Dedifferentiated amniotic fluid mesenchymal stem cell (primary cell): ENCODE results near the gene TGFBRAP1.
"Not testable (repeated sequence)": the region's sequence is repeated elsewhere in the genome, so short reads cannot be mapped to it uniquely, and the experiment has no call there.

Source experiments
- DNase-seq: peaks from one replicate; pipeline ENCODE4 v3.0.0-alpha.2; 2016; ENCODE audit errors: extremely low spot score

Gene TGFBRAP1

GRCh38 chr2:105344704-105345345, 15.3 kb upstream of the TGFBRAP1 start:
- DNase-seq, result peak; percentile 54

- DNase-seq, result no peak
Measured at GRCh38 chr2:105339414-105339813, 9.9 kb upstream of the TGFBRAP1 start.

GRCh38 chr2:105338020-105338385, 8.5 kb upstream of the TGFBRAP1 start:
- no peak for DNase-seq

GRCh38 chr2:105337122-105338019, 7.8 kb upstream of the TGFBRAP1 start, which contains the start of gene C2orf49:
C2orf49 (plus strand) TSS chr2:105337540; CDS start chr2:105337588, 48 bp downstream.
- peak; percentile 79 for DNase-seq

- no peak for DNase-seq
Measured at GRCh38 chr2:105336786-105337121, 7.2 kb upstream of the TGFBRAP1 start.

GRCh38 chr2:105335469-105335868, 5.9 kb upstream of the TGFBRAP1 start:
- no peak for DNase-seq

GRCh38 chr2:105334211-105334610, 4.7 kb upstream of the TGFBRAP1 start:
- DNase-seq, result no peak

DNA sequence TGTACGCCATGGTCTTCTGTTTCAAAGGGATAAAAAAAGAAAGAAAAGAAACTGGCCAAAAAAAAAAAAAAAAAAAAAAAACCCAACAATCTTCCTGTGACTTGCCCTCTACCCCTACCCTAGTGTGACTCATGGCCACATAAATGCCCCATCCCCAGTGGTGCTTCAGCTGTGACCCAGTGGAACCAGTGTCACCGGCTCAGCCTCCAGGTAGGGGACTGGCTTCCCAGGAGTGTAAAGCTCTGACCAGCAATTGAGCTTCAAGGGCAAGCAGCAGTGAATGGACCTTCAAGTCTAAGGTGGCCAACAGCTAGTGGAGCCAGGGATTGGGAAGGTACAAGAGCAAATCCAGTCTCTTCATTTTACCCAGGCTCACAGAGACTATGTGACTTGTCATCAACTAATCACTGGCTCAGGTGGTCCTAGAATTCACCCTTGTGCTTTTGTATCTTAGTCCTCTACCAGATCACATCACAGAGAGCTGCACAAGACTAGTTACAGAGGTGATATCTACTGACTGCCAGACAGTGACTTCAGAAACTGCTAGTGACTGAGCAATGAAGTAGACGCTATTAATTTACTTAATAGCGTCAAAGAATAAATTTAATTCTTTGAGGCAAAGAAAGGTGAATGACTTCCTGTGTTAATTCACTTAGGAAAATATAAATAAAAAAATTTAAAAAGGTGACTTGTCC, 1.3 kb upstream of the TGFBRAP1 start:
- no peak for DNase-seq

DNA sequence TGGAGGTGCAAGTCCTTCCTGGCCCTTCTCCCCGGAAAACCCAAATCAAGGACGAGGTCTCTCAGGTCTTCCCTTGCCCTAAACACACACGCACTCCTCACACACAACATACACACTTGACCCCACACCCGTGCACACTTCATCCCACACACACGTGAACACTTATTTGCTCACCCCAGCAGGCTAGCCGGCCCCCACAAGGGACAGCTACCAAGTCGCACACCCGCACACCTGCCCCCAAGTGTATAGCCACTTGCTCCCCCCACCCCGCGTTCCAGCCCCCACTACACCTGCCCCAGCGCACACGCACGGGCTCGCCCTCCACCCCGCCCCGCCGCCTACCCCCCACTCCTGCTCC, 359 bp downstream of the TGFBRAP1 start:
- DNase-seq, result no peak

DNA sequence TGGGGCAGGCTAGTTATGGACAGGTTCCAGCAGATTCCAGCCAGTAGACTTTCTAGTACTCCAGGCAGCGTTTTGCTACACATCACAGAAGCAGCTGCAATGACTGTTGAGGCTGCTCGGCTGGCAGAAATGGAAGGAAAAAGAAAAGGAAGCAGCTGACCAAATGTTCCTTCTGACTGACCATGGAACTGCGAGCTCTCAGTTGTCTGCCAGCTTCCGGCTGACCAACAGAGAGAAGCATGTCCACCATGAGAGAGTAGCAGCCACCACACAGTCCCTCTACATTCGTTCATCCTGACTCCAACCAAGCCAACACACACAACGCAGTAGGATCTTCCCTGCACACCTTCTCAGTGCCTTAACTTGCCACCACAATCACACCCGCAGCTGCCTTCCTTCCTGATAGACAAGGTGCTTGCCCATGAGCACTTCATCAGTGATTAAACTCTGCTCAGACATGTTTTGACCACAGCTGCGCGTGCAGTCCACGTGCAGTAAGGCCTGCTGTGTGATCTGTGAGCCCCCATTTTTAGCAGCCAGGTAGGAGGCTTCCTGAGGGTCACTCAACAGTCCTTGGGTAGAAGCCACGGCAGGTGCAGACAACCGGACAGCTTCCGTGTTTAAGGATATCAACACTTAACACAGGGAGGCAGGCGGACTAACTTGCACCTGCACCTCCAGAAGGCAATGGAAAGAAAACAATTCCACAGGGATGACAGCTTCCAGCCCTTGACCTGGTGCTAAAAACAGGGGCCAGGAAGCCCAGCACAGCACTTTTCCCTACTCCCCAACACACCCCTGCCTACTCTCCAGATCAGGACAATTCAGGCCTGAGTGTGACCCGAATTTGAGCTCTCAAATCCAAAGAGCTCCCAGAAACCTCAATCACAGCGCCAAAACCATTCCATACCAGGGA, 996 bp downstream of the TGFBRAP1 start:
- DNase-seq, result no peak

GRCh38 chr2:105327690-105328089, 1.8 kb downstream of the TGFBRAP1 start:
- no peak for DNase-seq

- DNase-seq, result not testable (repeated sequence)
Measured at GRCh38 chr2:105327271-105327670, 2.3 kb downstream of the TGFBRAP1 start.

DNA sequence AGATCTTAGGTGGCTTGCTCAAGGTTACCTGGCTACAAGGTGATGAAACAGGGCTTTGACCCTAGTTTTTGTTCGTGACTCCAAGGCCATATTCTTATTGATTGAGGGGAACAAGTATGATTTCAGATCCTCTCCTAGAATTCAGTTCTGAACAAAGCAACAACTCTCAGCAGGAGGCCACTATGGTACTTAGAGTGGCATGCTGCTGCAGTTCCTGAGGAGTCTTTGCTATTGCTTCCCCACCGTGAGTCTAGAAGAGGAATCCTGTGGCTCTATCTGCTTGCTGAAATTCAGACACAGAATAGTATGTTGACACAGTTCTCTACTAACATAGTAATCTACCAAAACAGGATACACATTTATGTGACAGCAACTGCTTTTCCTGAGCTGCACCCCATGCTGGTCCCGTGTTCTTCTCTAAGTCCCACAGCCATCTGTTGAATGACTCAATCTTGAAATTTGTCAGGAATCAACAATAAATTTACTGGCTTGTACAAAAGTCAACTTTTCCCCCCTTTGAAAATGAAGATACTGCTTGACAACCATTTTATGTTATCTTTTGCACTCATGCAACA, 4.1 kb downstream of the TGFBRAP1 start:
- no peak for DNase-seq

DNA sequence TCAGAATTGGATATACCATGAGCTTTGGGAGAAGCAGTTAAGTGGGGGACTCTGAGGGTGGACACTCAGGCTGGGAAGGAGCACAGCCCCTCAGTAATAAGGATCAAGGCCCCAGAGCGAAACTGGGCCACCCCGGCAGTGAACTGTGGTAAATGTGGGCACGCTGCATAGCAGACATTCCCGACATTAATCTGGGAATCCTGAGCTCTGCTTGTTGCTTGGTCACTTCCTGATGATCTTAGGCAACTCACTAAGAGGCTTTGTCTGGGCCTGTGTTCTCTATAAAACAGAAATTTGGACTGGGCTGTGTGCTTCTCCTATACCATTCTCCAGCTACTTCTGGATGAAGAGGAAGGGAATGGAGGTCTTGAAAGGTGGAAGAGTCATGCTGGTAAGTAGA, 4.8 kb downstream of the TGFBRAP1 start:
- DNase-seq, result peak; percentile 75

GRCh38 chr2:105324101-105324500, 5.4 kb downstream of the TGFBRAP1 start:
- DNase-seq, result no peak

GRCh38 chr2:105323111-105323510, 6.4 kb downstream of the TGFBRAP1 start:
- DNase-seq, result no peak

GRCh38 chr2:105321875-105322646, 7.5 kb downstream of the TGFBRAP1 start:
- DNase-seq, result no peak

GRCh38 chr2:105320651-105321215, 8.8 kb downstream of the TGFBRAP1 start:
- DNase-seq, result no peak

- no peak for DNase-seq
Measured at GRCh38 chr2:105317937-105318336, 11.6 kb downstream of the TGFBRAP1 start.

DNA sequence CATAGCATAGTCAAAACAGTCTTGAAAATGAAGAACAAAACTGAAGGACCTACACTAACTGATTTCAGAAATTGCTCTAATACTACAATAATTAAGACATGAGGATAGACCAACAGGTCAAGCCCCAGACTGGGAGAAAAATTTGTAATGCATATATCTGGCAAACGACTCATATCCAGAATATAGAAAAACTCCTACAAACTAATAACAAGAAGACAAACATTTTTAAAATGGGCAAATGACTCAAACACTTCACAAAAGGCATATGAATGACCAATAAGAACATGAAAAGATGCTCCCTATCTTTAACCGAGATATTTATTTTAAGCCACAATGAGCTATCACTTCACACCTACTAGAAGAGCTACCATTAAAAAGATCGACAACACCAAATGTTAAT, 14.2 kb downstream of the TGFBRAP1 start:
- no peak for DNase-seq
